Iris pigment epithelial cell (primary cell): Measurements from ENCODE around the gene TMEM109.

ENCODE experiments used
- DNase-seq: peaks from one replicate; pipeline ENCODE4 v3.0.0-alpha.2; 2011; ENCODE audit warnings: low read depth

The TMEM109 gene

DNA sequence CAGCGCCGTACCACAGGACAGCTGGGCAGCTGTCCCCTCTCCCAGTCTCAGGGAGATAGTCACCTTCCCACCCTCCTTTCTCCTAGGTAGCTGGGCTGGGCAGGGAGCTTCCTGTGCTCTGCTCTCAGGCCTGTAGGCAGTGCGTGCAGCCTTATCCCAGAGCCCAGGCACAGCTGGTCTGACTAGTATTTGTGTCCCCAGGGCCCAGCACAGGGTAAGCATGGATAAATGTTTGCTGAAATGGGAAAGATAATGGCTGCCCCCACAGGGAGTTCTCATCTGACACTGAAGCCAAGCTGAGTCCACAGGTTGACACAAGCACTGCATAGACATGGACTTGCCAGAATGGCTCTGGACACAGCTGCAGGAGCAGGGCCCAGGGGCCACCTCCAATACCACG, 28.3 kb downstream of the TMEM109 start:
- no peak for DNase-seq

DNA sequence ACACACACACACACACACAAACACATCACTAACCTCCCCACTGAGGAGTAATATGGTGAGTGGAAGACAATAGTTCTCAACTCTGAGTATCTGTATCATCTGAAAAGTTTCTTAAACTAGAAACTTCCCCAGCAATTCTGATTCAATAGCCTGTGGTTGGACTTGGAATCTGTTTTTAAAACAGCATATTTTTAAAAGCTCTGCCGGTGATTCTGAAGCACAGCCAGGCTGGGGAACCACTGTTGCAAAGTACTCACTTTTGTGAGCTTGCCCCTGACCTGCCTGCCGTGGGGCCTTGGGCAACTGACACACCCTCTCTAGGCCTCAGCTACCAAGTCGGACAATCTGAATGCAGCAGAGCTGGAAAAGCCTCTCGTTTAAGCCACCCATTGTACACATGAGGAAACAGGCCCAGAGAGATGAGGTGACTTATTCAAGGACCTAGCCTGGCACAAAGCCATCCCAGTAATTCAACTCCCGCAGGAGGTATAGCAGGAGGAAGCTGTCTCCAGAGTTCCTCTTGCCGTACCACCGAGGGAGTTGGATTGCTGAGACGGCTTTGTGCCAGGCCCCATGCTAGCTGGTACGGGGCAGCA, 29.1 kb downstream of the TMEM109 start:
- no peak for DNase-seq

DNA sequence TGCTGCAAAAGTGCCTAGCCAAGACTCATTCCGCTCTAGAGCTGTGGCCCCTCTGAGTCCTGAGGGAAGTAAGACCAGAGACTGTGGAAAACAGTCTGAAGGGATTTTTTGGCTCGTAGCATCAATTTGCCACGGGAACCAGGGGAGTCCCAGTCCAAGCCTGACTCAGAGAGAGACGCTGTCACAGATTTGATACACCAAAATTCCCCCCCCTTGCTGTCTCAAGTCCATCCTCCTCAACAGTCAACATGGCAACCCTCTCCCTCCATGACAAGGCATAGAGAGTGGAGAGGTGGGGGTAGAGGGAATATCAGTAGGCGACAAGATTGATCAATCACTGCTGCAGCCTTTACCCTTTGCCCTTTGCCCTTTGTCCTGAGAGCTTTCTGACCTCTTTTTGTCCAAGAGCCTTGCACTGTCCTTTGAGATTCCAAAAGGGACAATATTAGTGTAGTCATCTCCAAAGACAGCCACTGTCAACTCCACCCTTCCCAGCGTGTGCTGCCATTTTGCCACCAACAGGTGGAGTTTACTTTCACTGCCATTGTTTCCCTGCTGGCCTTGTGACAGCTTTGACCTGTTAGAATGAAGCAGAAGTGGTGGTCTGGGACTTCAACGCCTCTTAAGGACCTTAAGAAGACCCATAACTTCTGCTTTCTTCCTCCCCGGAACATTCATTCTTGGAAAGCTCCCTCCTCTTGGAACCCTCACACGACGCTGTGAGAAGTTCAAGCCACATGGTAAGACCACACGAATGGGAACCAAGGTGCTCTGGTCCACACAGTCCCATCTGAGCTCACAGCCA, 30.7 kb downstream of the TMEM109 start:
- no peak for DNase-seq

GRCh38 chr11:60945295-60945667, 31.3 kb downstream of the TMEM109 start:
- no peak for DNase-seq

- no peak for DNase-seq
Measured at GRCh38 chr11:60946601-60947264, 32.8 kb downstream of the TMEM109 start.

DNA sequence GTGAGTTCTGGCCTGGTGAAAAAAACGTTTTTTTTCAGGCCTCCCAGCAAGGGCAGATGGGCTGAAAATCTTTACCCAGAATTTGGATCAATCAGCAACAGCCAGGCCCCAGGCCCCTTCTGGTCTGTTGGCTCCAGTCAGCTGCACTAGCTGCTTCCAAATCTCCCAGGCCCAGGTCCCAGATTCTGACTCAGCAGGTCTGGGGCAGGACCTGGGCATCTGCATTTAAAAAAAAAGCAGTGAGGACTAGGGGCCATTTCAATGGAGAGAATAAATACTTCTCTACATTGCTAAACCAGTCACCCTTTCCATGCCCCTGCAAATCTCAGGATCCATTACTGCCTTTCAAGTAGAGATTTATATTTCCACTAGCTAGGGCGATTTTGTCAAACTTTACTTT, 33.7 kb downstream of the TMEM109 start:
- no peak for DNase-seq

GRCh38 chr11:60948250-60948649, 34.3 kb downstream of the TMEM109 start:
- DNase-seq: no peak

GRCh38 chr11:60950024-60950423, 36.1 kb downstream of the TMEM109 start:
- DNase-seq: no peak

GRCh38 chr11:60950933-60951605, 37.1 kb downstream of the TMEM109 start:
- DNase-seq: no peak

- no peak for DNase-seq
Measured at GRCh38 chr11:60951606-60951903, 37.6 kb downstream of the TMEM109 start.

GRCh38 chr11:60951904-60952741, 38.2 kb downstream of the TMEM109 start, which contains the start of gene SLC15A3:
Gene SLC15A3, minus strand, starts transcription at chr11:60952176. Its CDS starts 625 bp downstream, at chr11:60951551.
- peak; percentile 47 for DNase-seq

DNA sequence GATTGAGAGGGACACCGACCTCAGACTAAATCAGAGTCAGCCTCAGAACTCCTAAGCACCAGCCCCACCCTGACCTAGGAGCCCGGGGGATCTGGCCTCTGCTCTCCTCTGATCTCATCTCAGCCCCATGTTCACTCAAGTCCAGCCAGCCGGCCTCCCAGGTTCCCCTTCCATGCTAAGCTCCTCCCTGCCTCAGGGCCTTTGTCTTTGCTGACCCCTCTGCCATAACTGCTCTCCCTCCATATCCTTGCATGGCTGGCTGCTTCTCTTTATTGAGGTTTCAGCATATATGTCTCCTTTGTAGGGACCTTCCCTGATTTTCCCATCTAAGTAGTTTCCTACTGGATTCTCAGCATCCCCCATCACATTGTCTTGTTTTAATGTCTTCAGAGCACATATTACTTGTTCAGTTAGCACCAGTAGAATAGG, 38.8 kb downstream of the TMEM109 start:
- DNase-seq: no peak

DNA sequence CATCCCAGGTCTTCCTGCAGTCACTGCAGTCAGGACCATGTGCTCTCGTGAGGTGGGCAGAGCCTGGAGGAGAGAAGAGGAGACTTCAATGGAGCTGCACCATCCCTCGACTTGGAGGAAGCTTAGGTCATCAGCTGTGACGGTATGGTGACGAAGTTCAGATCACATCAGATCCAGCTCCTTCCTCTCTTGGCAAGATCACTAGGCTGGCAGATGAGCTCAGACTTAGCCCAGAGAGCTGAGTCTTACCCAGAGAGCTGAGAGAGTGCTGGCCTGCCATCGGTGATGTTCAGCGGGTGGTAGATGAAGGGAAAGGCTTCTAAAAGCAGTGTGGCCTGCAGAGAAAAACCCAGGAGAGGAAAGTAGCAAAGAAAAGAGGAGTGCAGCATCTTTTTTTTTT, 39.8 kb downstream of the TMEM109 start:
- DNase-seq: no peak

DNA sequence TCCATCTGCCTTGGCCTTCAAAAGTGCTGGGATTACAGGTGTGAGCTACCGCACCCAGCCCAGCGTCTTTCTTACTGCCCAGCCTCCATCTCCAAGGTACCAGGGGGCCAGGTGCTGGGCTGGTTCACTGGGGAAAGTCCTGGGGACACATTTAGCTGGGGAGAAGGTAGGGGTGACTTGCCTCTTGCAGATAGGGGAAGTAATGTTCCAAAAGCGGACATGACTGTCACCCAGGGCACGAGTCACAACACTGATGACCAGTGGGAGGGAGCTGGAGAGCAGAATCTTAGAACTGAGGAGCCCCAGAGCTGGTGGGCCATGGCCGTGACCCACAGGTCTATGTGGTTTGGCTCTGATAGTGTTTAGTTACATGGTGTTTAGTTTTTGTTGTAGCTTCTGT, 40.5 kb downstream of the TMEM109 start:
- DNase-seq: no peak

GRCh38 chr11:60955571-60955970, 41.6 kb downstream of the TMEM109 start:
- no peak for DNase-seq

- DNase-seq: peak; percentile 63
Measured at GRCh38 chr11:60957188-60957587, 43.2 kb downstream of the TMEM109 start.

DNA sequence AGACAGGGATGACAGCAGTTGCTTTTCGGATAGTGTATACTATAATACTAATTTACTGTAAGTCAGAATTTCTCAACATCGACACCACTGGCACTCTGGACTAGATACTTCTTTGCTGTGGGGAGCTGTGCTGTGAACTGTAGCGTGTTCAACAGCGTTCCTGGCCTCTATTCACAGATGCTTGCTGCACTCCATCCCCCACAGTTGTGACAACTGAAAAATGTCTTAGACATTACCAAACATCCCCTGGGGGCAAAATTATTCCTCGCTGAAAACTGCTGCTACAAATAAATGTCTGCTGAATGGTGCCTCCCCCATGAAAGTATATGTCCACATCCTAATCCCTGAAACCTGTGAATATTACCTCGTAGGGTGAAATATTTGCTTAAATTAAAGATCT, 45.5 kb downstream of the TMEM109 start:
- no peak for DNase-seq

DNA sequence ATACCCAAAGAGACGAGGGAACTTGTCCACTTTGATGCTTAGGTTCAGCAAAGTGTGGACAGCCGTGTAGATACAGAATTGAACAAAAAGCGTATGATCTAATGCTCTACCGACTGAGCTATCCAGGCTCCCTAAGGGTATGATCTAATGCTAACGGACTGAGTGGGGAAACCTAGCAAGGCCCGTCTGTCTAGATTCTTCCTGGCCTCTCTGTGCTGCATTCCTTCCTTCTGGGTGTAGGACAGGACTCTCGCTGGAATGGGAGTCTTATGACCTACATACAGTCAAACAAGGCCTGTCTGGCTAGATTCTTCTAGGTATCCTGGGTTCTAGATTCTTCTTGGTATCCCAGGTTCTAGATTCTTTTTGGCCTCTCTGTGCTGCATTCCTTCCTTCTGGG, 46.4 kb downstream of the TMEM109 start:
- no peak for DNase-seq

GRCh38 chr11:60964801-60965200, 50.8 kb downstream of the TMEM109 start:
- no peak for DNase-seq

DNA sequence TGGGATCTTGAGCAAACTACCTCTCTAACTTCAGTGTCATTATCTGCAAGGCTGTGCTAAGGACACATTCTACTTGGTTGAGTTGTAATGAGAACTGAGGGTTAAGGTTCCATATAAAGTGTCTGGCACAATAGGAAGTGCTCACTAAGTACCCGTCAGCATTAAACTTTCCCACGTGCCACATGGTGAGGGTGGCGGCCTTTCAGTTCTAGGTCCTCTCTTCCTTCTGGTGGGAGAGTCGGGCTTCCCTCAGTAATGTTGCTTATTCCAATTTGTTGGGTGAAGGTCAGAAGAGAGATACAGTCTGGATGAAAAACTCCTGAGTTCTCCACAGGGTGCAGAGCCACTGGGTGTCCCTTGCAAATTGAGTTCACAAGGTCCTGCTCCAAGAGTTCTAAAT, 52.9 kb downstream of the TMEM109 start:
- DNase-seq: no peak

- no peak for DNase-seq
Measured at GRCh38 chr11:60968223-60968622, 54.3 kb downstream of the TMEM109 start.

GRCh38 chr11:60970369-60970774, 56.4 kb downstream of the TMEM109 start:
- DNase-seq: peak; percentile 52
